Measurements from ENCODE around the gene TLR1.

DNA sequence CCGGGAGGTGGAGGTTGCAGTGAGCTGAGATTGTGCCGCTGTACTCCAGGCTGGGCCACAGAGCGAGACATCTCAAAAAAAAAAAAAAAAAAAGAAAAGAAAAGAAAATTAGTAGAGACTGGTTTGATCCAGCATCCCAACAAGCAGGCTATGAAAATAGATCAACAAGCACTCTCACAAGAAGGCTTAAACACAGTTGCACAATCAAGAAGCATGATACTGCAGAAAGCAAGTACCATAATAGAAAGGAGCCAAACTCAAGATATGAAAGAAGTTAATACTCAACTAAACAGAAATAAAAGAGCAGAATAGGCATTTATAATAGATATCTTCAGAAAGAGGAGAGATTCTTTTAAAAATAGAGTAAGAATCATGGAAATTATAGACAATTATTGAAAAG lies 41.4 kb upstream of the TLR1 start:
- TF ChIP-seq, protein P1, sequence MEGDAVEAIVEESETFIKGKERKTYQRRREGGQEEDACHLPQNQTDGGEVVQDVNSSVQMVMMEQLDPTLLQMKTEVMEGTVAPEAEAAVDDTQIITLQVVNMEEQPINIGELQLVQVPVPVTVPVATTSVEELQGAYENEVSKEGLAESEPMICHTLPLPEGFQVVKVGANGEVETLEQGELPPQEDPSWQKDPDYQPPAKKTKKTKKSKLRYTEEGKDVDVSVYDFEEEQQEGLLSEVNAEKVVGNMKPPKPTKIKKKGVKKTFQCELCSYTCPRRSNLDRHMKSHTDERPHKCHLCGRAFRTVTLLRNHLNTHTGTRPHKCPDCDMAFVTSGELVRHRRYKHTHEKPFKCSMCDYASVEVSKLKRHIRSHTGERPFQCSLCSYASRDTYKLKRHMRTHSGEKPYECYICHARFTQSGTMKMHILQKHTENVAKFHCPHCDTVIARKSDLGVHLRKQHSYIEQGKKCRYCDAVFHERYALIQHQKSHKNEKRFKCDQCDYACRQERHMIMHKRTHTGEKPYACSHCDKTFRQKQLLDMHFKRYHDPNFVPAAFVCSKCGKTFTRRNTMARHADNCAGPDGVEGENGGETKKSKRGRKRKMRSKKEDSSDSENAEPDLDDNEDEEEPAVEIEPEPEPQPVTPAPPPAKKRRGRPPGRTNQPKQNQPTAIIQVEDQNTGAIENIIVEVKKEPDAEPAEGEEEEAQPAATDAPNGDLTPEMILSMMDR (tag by site-specific recombination; IDR thresholded peaks at IDR 0.05), result no peak
- no peak for TF ChIP-seq MEIS1 (CRISPR knock-in tag; IDR thresholded peaks at IDR 0.05; ENCODE audit: borderline replicate concordance)

Measured in HEK293 (cell line).